Glomerular visceral epithelial cell (primary cell): ENCODE results near the gene PRLH.

ENCODE experiments used
- DNase-seq: peaks from one replicate; pipeline ENCODE4 v3.0.0-alpha.2; 2016; ENCODE audit errors: extremely low spot score

PRLH gene

GRCh38 chr2:237539681-237540080, 26.7 kb upstream of the PRLH start:
- no peak for DNase-seq

DNA sequence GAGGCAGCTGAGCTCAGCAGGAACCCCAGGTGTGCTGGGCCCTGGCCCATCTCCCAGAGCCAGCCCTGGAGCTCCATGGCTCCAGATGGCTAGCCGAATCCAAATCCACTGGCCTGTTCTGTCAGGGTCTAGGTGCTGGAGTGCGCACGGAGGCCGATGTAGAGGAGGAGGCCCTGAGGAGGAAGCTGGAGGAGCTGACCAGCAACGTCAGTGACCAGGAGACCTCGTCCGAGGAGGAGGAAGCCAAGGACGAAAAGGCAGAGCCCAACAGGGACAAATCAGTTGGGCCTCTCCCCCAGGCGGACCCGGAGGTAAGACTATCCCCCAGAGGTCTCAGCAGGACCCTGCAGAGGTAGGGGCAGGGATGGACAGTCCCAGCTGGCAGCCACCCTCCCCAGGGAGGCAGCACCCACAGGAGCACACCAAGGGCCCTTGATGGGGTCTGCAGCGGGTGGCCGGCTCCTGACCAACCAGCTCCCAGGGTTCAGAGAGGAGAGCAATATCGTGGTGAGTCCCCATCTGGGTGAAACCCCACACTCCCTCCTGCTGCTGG, 26.1 kb upstream of the PRLH start:
- no peak for DNase-seq

GRCh38 chr2:237540823-237541222, 25.6 kb upstream of the PRLH start:
- DNase-seq, result no peak

- no peak for DNase-seq
Observed at GRCh38 chr2:237541243-237541642, 25.1 kb upstream of the PRLH start.

DNA sequence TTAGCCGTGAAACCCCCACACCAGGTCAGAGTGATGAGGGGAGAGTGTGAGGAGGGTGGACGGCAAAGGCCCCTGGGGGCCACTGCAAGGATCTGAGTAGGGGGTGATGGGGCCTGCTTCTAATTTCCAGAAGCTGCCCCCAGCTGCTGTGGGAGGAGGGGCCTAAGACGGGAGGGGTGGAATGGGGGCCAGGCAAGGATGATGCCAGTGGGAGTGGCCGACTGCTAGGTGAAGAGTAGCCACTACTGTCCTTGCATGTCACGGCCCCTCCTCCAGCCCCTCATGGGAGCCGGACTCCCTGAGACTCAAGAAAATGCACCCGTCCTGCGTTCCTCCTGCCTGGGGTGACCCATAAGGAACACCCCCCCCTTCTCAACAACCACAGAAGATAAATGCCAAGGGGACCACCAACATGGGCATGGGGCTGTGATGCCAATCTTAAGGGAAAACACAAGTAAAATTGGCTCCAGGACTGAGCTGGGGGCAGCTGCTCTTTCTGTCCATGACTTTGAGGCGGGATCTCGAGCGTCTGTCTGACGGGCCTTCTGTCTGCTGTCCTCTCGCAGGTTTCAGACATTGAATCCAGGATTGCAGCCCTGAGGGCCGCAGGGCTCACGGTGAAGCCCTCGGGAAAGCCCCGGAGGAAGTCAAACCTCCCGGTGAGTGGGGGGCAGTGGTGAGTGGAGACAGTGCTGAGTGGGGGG, 24.2 kb upstream of the PRLH start:
- DNase-seq, result no peak

DNA sequence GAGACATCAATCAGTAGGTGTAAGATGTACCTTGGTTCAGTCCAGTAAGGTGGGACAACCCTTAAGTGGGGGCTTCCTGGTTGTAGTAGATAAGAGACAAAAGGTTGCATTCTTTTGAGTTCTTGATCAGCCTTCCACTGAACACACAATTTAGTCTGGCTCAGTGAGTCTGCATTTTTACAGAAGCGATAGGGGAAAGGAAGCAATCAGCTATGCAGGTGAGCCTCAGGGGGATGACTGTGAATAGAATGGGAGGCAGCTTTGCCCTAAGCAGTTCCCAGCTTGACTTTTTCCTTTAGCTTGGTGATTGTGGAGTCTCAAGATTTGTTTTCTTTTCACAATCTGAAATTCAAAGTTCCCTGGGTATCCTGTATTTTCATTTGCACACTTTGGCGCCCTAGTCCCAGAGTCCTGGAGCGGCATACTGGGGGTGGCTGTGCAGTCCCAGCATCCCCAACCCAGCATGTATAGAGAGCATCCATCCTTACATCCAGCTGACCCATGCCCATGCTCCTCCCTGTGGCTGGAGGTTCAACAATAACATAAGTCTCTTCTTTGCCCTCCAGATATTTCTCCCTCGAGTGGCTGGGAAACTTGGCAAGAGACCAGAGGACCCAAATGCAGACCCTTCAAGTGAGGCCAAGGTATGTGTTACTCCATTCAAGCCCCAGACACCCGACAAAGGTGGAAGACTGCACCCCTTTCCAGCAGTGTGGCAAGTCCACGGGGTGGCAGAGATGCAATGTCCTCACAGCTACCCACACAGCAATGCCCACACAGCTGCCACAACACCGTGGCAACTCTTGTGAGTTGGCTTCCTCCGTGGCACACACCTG, 20.1 kb upstream of the PRLH start:
- no peak for DNase-seq

DNA sequence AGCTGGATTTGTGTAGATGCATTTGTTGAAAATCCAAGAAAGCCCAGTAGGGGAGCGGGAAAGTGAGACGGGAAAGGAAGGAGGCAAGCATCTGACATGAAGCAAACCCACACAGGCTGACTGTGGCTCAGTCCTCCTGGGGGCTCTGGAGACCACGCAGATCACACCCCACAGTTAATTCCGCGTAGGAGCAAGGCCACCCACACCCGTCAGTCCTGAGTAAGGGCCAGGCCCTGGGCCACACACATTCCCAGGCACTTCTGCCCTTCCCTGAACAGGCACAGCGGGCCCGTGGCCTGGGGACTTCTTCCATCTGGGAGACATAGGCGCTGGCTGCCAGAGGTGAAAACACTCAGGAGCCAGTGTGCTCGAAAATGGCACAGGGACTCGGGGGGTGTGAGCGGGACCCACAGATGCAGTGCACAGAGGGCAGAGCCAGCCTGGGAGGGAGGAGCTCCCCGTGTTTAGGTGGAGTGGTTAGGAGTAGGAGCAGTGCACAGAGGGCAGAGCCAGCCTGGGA, 19.4 kb upstream of the PRLH start:
- DNase-seq, result no peak

- DNase-seq, result no peak
Observed at GRCh38 chr2:237547841-237548416, 18.4 kb upstream of the PRLH start.

GRCh38 chr2:237549216-237549615, 17.2 kb upstream of the PRLH start:
- no peak for DNase-seq

DNA sequence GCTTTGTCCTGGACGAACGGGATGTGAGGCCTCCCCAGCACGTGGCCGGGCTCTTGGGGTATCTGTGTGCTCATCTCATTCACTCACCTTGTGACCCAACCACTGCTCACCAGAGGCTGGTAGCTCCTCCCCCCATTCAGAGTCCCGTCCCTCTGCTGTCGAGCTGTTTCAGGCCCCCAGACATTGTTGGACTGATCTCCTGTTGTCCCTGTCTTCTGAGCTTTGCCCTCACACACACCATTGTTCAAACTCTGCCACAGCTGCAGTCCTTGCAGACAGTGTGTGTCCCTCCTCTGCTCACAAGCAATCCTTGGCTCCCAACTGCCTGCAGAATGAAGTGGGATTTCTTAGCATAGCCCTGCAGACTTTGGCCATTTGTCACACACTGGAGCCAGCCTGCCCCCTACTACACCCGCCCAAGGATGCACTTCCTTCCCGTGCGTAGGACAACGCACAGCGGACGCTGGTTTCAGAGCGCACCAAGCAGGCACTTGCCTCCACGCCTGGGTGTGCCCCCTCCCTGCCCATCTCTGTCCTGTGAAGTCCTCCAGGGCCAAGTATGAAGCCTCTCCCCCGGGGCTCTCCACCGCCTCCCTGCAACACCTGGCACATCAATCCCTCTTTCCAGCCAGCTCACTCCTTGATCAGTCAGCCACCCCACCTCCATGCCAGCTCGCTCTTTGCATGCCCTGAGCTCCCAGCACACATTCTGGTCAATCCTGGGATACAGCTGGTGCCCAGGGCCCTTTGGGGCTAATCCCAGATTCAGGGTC, 16.5 kb upstream of the PRLH start:
- DNase-seq, result no peak

DNA sequence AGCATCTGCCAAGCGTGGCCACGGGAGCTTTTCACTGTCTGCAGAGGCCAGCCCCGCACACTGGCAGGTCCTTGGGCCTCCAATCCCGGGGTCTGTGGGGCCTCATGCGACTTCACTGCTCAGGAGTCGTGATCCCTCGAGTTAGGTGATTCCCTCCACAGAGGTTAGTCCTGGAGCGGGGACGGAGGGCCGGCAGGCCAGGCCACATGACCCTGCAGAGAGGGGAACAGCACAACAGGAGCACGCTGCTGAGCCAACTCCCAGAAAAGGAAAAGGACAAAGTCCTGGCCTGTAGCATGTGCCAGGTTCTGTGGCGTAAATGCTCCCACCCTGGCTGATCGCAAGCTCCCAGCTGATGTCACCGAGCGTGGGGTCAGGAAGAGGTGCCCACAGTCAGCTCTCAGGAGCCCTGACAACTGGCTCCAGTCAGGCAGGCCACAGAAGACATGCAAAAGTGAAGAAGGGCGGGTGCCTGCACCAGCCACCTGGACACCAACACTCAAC, 15.3 kb upstream of the PRLH start:
- DNase-seq, result no peak

DNA sequence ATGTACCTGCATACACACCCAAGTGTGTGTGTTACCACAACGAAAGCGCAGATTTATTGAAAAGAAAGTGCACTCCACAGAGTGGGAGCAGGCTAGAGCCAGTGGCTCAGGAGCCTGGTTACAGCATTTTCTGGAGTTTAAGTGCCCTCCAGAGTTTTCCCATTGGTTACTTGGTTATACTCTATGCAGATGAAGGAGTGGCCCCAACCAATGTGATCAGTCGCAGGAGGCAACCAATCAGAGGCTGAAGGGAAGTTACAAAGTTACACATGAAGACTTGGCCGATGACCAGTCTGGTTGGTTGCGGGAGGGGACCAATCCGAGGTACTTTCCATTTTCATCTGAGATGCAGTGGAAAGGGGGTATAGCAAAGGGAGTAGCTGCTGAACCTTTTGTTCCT, 13.5 kb upstream of the PRLH start:
- no peak for DNase-seq

- DNase-seq, result no peak
Observed at GRCh38 chr2:237553948-237554347, 12.4 kb upstream of the PRLH start.

GRCh38 chr2:237555560-237555959, 10.8 kb upstream of the PRLH start:
- DNase-seq, result no peak

DNA sequence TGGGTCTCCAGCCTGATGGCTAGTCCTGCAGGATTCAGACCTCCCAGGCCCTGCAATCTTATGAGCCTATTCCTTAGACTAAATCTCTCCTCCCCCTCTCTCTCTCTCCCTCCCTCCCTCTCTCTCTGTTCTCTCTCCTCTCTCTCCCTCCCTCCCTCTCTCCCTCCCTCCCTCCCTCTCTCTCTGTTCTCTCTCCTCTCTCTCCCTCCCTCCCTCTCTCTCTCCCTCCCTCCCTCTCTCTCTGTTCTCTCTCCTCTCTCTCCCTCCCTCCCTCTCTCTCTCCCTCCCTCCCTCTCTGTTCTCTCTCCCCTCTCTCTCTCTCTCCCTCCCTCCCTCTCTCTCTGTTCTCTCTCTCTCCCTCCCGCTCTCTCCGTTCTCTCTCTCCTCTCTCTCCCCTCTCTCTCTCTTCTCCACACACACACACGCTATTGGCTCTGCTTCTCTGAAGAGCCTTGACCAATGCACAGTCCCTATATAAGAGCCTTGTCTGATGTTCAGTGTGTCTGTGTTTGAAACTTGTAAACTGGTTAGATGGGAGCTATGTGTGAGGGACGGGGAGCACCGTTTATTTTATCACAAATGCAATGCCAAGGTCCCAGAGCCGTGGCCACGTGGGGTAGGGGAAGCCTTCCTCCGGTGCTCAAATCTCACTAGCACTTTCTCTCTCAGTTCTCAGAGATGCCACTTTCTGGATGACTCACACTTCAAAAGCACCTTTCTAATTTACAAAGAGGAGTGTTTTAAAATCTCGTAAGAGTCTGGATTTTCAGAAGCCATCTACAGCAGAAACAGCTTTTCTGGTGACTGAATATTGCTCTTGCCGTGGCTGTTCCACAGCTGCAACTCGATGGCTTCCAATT, 9.4 kb upstream of the PRLH start:
- no peak for DNase-seq

GRCh38 chr2:237557633-237558015, 8.8 kb upstream of the PRLH start:
- DNase-seq, result no peak

- DNase-seq, result peak; percentile 96
Observed at GRCh38 chr2:237558961-237559641, 7.3 kb upstream of the PRLH start.

GRCh38 chr2:237561221-237561620, 5.2 kb upstream of the PRLH start:
- no peak for DNase-seq

DNA sequence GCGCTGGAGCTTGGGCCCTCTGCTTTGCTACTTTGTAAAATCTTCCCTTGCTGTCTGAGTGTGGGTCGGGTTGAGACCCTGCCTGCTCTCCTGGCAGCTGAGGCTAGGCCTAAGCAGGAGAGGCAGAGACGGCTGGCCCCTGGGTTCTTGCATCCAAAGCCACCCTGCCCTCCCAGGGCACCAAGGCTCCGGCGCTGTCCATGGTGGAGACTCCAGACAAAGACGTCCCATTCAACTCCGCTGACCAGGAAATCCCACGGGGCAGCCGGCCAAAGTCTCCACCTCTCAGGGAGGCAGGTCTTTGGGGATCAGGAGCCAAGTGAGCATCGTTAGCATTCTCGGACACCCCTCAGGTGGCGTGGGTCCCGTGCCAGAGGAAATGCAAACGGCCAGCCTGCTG, 2.6 kb upstream of the PRLH start:
- peak; percentile 33 for DNase-seq
